Prostate gland (tissue), 2 donors: ENCODE measurements around the gene EHBP1L1.

Source experiments
- CTCF ChIP-seq, 4 experiments: fragments of 200-600 bp in 2 of 4; fragments of 450-650 bp in 2 of 4; sonication (generic) in 2 of 4; IDR thresholded peaks; 1 replicate in 3 of 4; 2 replicates in 1 of 4; pipeline ENCODE4 v1.5.1; 2016 to 2019; ENCODE audit warnings: antibody characterized with exemption in 4 of 4, mild to moderate bottlenecking in 2 of 4, moderate library complexity in 2 of 4
- POLR2A ChIP-seq: fragments of 450-650 bp; IDR thresholded peaks from one replicate; pipeline ENCODE4 v1.6.1; 2016; ENCODE audit warnings: antibody characterized with exemption, mild to moderate bottlenecking
- POLR2AphosphoS5 ChIP-seq: sonication (generic); formaldehyde crosslinking; IDR thresholded peaks from one replicate; pipeline ENCODE4 v1.6.1; 2017; ENCODE audit warnings: antibody characterized with exemption

- TF ChIP-seq CTCF (IDR thresholded peaks at IDR 0.05) (no peak), POLR2A (no peak), POLR2AphosphoS5 (no peak)
Observed at GRCh38 chr11:65545853-65546216, 30.0 kb upstream of the EHBP1L1 start.
